K562 (cell line): ENCODE data around the gene BCR. TPM values are rescaled to one million over a fixed set of nuclear protein-coding genes. Genes with fewer than 3 reads are reported as not detected.

ENCODE experiments used
- ATAC-seq: fragments of 200-7000 bp; cut with Tn5 transposase; 3 replicates; pipeline ENCODE4 v1.9.1; 2020; ENCODE audit warnings: moderate library complexity
- BruUV-seq: library from RNA; stranded (reverse); fragments of 400-500 nt; replicated peaks from 2 replicates; lab custom pipeline; 2021; lab: Mats Ljungman, UMichigan
- CTCF ChIA-PET: fragments of 300-600 bp; formaldehyde crosslinking; extraction: SDS; loops from one replicate; lab custom pipeline; 2021; ENCODE audit warnings: low intra/inter-chr PET ratio; lab: Yijun Ruan, JAX
- POLR2A ChIA-PET: fragments of 300-600, 350-650 bp; sonication (Branson Sonifier 250); formaldehyde crosslinking; extraction: SDS; loops from one replicate; lab custom pipeline; 2021; ENCODE audit warnings: antibody characterized with exemption, inconsistent platforms; lab: Yijun Ruan, JAX
- DNase-seq, 4 experiments: peaks; one replicate each; pipeline versions ENCODE4 v3.0.0 to v3.0.0-alpha.2; 2011 to 2018; ENCODE audit warnings: low spot score in 3 of 4, mixed read lengths in 3 of 4; ENCODE audit errors: extremely low read depth in 1 of 4
- FAIRE-seq: peaks from 2 replicates; lab custom pipeline; 2011; peaks lifted over from hg19 to GRCh38; lab: Jason Lieb, UNC
- H2AFZ ChIP-seq: 2 replicates; pipeline ENCODE4 v1.6.0; 2011; ENCODE audit warnings: low read depth, low read length, control low read depth, inconsistent platforms
- H3K27ac ChIP-seq: fragments of 200-600 bp; 3 replicates; pipeline ENCODE4 v1.8.0; 2011; ENCODE audit warnings: low read depth, mild to moderate bottlenecking, control low read depth, inconsistent platforms, low read length, moderate library complexity, mixed read lengths; ENCODE audit errors: extremely low read depth
- H3K27me3 ChIP-seq, 2 experiments: fragments of 300-600 bp in 1 of 2; 2 replicates in 1 of 2; 3 replicates in 1 of 2; pipeline versions ENCODE4 v1.6.0 to v1.8.0; 2011; ENCODE audit warnings: inconsistent platforms in 2 of 2, low read length in 2 of 2, mild to moderate bottlenecking in 1 of 2, mixed read lengths in 1 of 2, moderate library complexity in 1 of 2; ENCODE audit not compliant: control insufficient read depth in 2 of 2, insufficient read depth in 2 of 2
- H3K36me3 ChIP-seq: fragments of 300-600 bp; 3 replicates; pipeline ENCODE4 v1.8.0; 2011; ENCODE audit warnings: mild to moderate bottlenecking, low read length, inconsistent platforms; ENCODE audit not compliant: control insufficient read depth, insufficient read depth
- H3K4me1 ChIP-seq, 2 experiments: fragments of 200-600 bp in 1 of 2; replicated peaks in 1 of 2; 2 replicates in 1 of 2; 3 replicates in 1 of 2; pipeline versions ENCODE4 v1.5.1 to v1.8.0; 2011; ENCODE audit warnings: inconsistent platforms in 2 of 2, low read length in 2 of 2, mild to moderate bottlenecking in 1 of 2, mixed read lengths in 1 of 2, moderate library complexity in 1 of 2; ENCODE audit not compliant: control insufficient read depth in 2 of 2, insufficient read depth in 2 of 2
- H3K4me2 ChIP-seq: 2 replicates; pipeline ENCODE4 v1.6.1; 2011; ENCODE audit warnings: low read length, control low read depth, inconsistent platforms, mixed read lengths; ENCODE audit not compliant: insufficient read depth
- H3K4me3 ChIP-seq: fragments of 200-600 bp; sonication (generic), shearing (Covaris generic); 2 replicates; pipeline ENCODE4 v1.5.1; 2016; ENCODE audit warnings: control low read depth, inconsistent platforms
- H3K79me2 ChIP-seq: fragments of 200-600 bp; 3 replicates; pipeline ENCODE4 v1.8.0; 2011; ENCODE audit warnings: low read length, inconsistent platforms; ENCODE audit not compliant: control insufficient read depth, insufficient read depth
- H3K9ac ChIP-seq, 2 experiments: 2 replicates each; pipeline versions ENCODE4 v1.6.0 to v1.6.1; 2011; ENCODE audit warnings: low read depth in 2 of 2, low read length in 2 of 2, control low read depth in 1 of 2, inconsistent platforms in 1 of 2, mild to moderate bottlenecking in 1 of 2, mixed read lengths in 1 of 2; ENCODE audit not compliant: insufficient read depth in 1 of 2
- H3K9me1 ChIP-seq: one replicate; pipeline ENCODE4 v1.6.0; 2011; ENCODE audit warnings: inconsistent platforms, mild to moderate bottlenecking, low read length, moderate library complexity; ENCODE audit not compliant: control insufficient read depth, insufficient read depth
- H3K9me3 ChIP-seq: replicated peaks from 2 replicates; pipeline ENCODE4 v1.5.1; 2011; ENCODE audit warnings: low read depth, low read length, inconsistent platforms; ENCODE audit not compliant: control insufficient read depth, insufficient read depth
- H4K20me1 ChIP-seq: replicated peaks from 2 replicates; pipeline ENCODE4 v1.6.1; 2011; ENCODE audit warnings: low read length, inconsistent platforms, mixed read lengths; ENCODE audit not compliant: control insufficient read depth, insufficient read depth
- CHCHD3 ChIP-seq: fragments of 250-450 bp; sonication (Bioruptor Pico); IDR thresholded peaks from 2 replicates; pipeline ENCODE4 v2.1.2; 2022; ENCODE audit warnings: mild to moderate bottlenecking
- GTF2F1 ChIP-seq: IDR thresholded peaks from 2 replicates; pipeline ENCODE4 v1.6.1; 2011; ENCODE audit warnings: low read depth, low read length, improper control_type of control experiment
- MEF2A ChIP-seq: IDR thresholded peaks from 2 replicates; pipeline ENCODE4 v1.6.1; 2011; ENCODE audit warnings: low read depth, mild to moderate bottlenecking, low read length, moderate library complexity; ENCODE audit not compliant: control insufficient read depth
- YY1 ChIP-seq, 3 experiments: IDR thresholded peaks; 2 replicates each; pipeline ENCODE4 v1.6.1; 2011; ENCODE audit warnings: low read length in 2 of 3, mild to moderate bottlenecking in 2 of 3, moderate library complexity in 2 of 3, borderline replicate concordance in 1 of 3, control low read depth in 1 of 3, low read depth in 1 of 3; ENCODE audit not compliant: insufficient read depth in 3 of 3, insufficient replicate concordance in 2 of 3, control insufficient read depth in 1 of 3, insufficient read length in 1 of 3; ENCODE audit errors: extremely low read depth in 1 of 3
- WGBS: fragments of 100-300 bp; shearing (Covaris generic); methylation state at CpG from one replicate; pipeline ENCODE4 v1.1.6; 2016; ENCODE audit warnings: low coverage, mixed read lengths; ENCODE audit not compliant: insufficient coverage; ENCODE audit errors: missing lambda C conversion rate; 5-methylcytosine and 5-hydroxymethylcytosine counted together
- in situ Hi-C: fragments of 300-500 bp; cut with MboI; formaldehyde crosslinking; loops from 4 replicates; pipeline ENCODE4 v1.15.0; 2018; ENCODE audit warnings: inconsistent platforms, mixed read lengths
- intact Hi-C: fragments of 100-400 bp; cut with micrococcal nuclease; formaldehyde crosslinking; loops from 2 replicates; pipeline ENCODE4 v1.14.2; 2022
- polyA plus RNA-seq, 8 experiments: library from polyadenylated mRNA; depleted of rRNA in 4 of 8; stranded (reverse) in 5 of 8; unstranded in 3 of 8; fragments of >200 nt; fragmentation: Nextera tagmentation in 2 of 8; fragmentation: Illumina TruSeq in 1 of 8; extraction: Ambion mirVana in 2 of 8; extraction: Trizol in 1 of 8; gene quantifications; 2 replicates each; pipeline versions ENCODE4 v1.2.1 to v1.2.3, GENCODE V29; 2011 to 2014; ENCODE audit warnings: inconsistent platforms in 1 of 8, missing spikeins in 1 of 8
- total RNA-seq, 7 experiments: library from RNA; depleted of rRNA in 6 of 7; stranded (reverse); fragments of >200 nt in 6 of 7; fragmentation: Illumina TruSeq in 2 of 7; extraction: Trizol in 2 of 7; gene quantifications; 2 replicates each; pipeline versions ENCODE4 v1.2.1 to v1.2.3, GENCODE V29; 2011 to 2021; ENCODE audit warnings: low replicate concordance in 1 of 7
- TF ChIP-seq, protein P1 (sequence below): fragments of 450-650 bp; IDR thresholded peaks from 2 replicates; pipeline ENCODE4 v1.6.1; 2018; ENCODE audit not compliant: partially characterized antibody
- TF ChIP-seq, protein P2 (sequence below), 2 experiments: fragments of 450-650 bp in 1 of 2; sonication (generic) in 1 of 2; formaldehyde crosslinking in 1 of 2; IDR thresholded peaks; 2 replicates each; pipeline versions ENCODE4 v1.7.1 to v1.9.0; 2016 to 2022; ENCODE audit warnings: inconsistent platforms in 1 of 2, mild to moderate bottlenecking in 1 of 2, missing genetic modification reagents in 1 of 2

Gene BCR
- total and polyA plus RNA-seq, 9 of the 15 experiments (the other 6 are each of a cell fraction or from before 2014, with no cell fraction given), result 0.41 to 150 (median 45.6) TPM

DNA sequence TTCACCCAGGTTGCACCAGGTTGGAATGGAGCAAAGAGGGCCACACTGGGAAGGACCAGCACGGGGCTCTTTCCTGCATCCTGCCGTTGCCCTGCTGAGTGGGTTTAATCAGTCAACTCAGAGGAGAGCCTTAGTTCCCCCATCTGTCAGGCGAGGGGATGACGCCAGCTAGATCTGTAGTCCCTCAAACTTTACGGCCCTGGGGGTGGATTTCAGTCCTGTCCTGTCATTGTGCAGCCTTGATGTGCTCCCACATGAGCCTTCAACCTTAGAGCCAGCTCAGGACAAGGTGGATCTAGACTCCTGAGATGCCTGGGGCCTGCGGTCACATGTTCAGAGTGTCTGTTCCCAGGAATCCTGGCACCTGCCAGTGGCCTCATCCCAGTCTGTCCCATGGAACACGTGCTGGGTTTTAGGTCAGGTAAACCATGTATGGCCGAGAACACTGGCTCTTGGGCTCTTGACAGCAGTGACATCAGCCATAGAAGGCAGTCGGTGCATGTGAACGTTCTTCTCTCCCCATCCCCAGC lies 104.3 kb downstream of the BCR start:
- Histone ChIP-seq H3K27ac (no peak overlapping the region), H3K9me1 (peaks cover 16% of the 10 kb centered on the region), H3K27me3 (no peaks in the 10 kb centered on the region), H4K20me1 (peaks cover 81% of the 10 kb centered on the region), H3K4me3 (no peak overlapping the region), H3K79me2 (no peaks in the 10 kb centered on the region), H3K9ac (peak overlapping the region in 1 of 2 experiments; percentile 30; a peak in 1 of 4 replicates), H3K36me3 (peaks cover 99% of the 10 kb centered on the region; the same call in 2 of the 3 replicates), H3K9me3 (no peaks in the 10 kb centered on the region), H3K4me2 (no peak overlapping the region), H3K4me1 (peaks cover 0 to 38% of the 10 kb centered on the region in 2 experiments; a peak in 2 of 5 replicates), H2AFZ (no peak overlapping the region)
- POLR2A ChIA-PET, result interaction anchor here (0.6 to 6.3 kb wide), 17 partner anchors 11 to 312 kb away, joined by 3 to 207 read pairs (median 4); partner anchors contain the start of gene BCR
- DNase-seq (peak in 3 of 4 experiments; percentile 34 to 63 (median 60)), ATAC-seq (no peak), FAIRE-seq (no peak)
- BruUV-seq, result no TSS peak
- in situ Hi-C loops, result no loop called here
- CTCF ChIA-PET, result interaction anchor here (7.1 to 15.3 kb wide), 2 partner anchors 108 to 325 kb away, joined by 265 to 800 read pairs; partner anchors contain the start of gene BCR
- intact Hi-C loops, result loop anchor here (10.0 kb wide), 1 partner anchor 440 kb away; no protein-coding TSS in a partner anchor
- WGBS, result 86% methylated on average over 10 of the region's 10 CpGs
- TF ChIP-seq GTF2F1 (0 out of 2 replicates have a peak, but pooled peaks have one; percentile 35), MEF2A (no peak), YY1 (IDR thresholded peaks at IDR 0.05; ENCODE audit: borderline replicate concordance in 1 of 3, control insufficient read depth in 1 of 3, extremely low read depth in 1 of 3, insufficient read depth in 3 of 3, insufficient read length in 1 of 3, insufficient replicate concordance in 2 of 3, low read depth in 1 of 3, low read length in 2 of 3) (peak in 1 of 3 experiments; percentile 3), CHCHD3 (CRISPR knock-in tag) (peak; percentile 87; the same call in 1 of the 2 replicates)
- TF ChIP-seq, protein P1, sequence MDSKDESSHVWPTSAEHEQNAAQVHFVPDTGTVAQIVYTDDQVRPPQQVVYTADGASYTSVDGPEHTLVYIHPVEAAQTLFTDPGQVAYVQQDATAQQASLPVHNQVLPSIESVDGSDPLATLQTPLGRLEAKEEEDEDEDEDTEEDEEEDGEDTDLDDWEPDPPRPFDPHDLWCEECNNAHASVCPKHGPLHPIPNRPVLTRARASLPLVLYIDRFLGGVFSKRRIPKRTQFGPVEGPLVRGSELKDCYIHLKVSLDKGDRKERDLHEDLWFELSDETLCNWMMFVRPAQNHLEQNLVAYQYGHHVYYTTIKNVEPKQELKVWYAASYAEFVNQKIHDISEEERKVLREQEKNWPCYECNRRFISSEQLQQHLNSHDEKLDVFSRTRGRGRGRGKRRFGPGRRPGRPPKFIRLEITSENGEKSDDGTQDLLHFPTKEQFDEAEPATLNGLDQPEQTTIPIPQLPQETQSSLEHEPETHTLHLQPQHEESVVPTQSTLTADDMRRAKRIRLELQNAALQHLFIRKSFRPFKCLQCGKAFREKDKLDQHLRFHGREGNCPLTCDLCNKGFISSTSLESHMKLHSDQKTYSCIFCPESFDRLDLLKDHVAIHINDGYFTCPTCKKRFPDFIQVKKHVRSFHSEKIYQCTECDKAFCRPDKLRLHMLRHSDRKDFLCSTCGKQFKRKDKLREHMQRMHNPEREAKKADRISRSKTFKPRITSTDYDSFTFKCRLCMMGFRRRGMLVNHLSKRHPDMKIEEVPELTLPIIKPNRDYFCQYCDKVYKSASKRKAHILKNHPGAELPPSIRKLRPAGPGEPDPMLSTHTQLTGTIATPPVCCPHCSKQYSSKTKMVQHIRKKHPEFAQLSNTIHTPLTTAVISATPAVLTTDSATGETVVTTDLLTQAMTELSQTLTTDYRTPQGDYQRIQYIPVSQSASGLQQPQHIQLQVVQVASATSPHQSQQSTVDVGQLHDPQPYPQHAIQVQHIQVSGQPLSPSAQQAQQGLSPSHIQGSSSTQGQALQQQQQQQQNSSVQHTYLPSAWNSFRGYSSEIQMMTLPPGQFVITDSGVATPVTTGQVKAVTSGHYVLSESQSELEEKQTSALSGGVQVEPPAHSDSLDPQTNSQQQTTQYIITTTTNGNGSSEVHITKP, result peak; percentile 64
- TF ChIP-seq, protein P2, sequence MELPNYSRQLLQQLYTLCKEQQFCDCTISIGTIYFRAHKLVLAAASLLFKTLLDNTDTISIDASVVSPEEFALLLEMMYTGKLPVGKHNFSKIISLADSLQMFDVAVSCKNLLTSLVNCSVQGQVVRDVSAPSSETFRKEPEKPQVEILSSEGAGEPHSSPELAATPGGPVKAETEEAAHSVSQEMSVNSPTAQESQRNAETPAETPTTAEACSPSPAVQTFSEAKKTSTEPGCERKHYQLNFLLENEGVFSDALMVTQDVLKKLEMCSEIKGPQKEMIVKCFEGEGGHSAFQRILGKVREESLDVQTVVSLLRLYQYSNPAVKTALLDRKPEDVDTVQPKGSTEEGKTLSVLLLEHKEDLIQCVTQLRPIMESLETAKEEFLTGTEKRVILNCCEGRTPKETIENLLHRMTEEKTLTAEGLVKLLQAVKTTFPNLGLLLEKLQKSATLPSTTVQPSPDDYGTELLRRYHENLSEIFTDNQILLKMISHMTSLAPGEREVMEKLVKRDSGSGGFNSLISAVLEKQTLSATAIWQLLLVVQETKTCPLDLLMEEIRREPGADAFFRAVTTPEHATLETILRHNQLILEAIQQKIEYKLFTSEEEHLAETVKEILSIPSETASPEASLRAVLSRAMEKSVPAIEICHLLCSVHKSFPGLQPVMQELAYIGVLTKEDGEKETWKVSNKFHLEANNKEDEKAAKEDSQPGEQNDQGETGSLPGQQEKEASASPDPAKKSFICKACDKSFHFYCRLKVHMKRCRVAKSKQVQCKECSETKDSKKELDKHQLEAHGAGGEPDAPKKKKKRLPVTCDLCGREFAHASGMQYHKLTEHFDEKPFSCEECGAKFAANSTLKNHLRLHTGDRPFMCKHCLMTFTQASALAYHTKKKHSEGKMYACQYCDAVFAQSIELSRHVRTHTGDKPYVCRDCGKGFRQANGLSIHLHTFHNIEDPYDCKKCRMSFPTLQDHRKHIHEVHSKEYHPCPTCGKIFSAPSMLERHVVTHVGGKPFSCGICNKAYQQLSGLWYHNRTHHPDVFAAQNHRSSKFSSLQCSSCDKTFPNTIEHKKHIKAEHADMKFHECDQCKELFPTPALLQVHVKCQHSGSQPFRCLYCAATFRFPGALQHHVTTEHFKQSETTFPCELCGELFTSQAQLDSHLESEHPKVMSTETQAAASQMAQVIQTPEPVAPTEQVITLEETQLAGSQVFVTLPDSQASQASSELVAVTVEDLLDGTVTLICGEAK (IDR thresholded peaks at IDR 0.05), result no peak
- TF ChIP-seq, protein P2 (CRISPR knock-in tag; IDR thresholded peaks at IDR 0.05), result no peak
